ENCODE data around the gene SLC26A8. TPM values are rescaled to one million over a fixed set of nuclear protein-coding genes. Genes with fewer than 3 reads are reported as not detected.
"Not testable (repeated sequence)": the region's sequence is repeated elsewhere in the genome, so short reads cannot be mapped to it uniquely, and the experiment has no call there.

The SLC26A8 gene
- total RNA-seq, 1 experiment from 2014 or later: not detected

- no peak for DNase-seq (ENCODE audit: low spot score)
Measured at GRCh38 chr6:35943390-35943789, 81.1 kb downstream of the SLC26A8 start.

DNA sequence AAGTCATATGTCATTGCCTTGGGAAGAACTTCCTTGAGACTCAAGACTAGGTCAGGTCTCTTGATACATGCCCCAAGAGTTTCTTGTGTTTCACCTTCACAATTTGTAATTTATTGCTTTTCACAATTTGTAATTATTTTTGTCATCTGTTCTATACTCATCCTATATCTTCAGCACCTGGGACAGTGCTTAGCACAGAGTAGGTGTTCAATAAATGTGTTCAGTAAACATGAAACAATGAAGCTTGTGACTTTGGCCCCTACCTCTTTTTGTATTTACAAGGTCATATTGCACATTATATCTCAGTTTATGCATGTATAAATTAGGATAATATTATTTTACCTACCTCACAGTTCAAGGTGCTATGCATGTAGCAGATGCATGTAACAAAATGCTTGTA is 82.1 kb downstream of the SLC26A8 start:
- DNase-seq (ENCODE audit: low spot score): no peak

GRCh38 chr6:35941170-35941569 is 83.3 kb downstream of the SLC26A8 start:
- DNase-seq (ENCODE audit: low spot score): not testable (repeated sequence)

DNA sequence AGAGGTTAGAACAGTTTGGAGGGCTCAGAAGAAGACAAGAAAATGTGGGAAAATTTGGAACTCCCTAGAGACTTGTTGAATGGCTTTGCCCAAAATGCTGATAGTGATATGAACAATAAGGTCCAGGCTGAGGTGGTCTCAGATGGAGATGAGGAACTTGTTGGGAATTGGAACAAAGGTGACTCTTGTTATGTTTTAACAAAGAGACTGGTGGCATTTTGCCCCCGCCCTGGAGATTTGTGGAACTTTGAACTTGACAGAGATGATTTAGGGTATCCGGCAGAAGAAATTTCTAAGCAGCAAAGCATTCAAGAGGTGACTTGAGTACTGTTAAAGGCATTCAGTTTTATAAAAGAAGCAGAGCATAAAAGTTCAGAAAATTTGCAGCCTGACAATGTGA is 84.4 kb downstream of the SLC26A8 start:
- DNase-seq (ENCODE audit: low spot score): not testable (repeated sequence)

DNA sequence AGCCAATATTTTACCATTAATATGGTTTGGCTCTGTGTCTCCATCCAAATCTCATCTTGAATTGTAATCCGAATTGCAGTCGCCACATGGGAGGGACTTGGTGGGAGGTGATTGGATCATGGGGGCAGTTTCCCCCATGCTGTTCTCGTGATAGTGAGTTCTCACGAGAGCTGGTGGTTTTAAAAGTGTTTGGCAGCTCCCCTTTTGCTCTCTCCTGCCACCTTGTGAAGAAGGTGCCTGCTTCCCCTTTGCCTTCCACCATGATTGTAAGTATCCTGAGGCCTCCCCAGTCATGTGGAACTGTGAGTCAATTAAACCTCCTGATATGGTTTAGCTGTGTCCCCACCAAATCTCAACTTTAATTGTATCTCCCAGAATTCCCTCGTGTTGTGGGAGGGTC is 85.2 kb downstream of the SLC26A8 start:
- DNase-seq (ENCODE audit: low spot score): not testable (repeated sequence)

DNA sequence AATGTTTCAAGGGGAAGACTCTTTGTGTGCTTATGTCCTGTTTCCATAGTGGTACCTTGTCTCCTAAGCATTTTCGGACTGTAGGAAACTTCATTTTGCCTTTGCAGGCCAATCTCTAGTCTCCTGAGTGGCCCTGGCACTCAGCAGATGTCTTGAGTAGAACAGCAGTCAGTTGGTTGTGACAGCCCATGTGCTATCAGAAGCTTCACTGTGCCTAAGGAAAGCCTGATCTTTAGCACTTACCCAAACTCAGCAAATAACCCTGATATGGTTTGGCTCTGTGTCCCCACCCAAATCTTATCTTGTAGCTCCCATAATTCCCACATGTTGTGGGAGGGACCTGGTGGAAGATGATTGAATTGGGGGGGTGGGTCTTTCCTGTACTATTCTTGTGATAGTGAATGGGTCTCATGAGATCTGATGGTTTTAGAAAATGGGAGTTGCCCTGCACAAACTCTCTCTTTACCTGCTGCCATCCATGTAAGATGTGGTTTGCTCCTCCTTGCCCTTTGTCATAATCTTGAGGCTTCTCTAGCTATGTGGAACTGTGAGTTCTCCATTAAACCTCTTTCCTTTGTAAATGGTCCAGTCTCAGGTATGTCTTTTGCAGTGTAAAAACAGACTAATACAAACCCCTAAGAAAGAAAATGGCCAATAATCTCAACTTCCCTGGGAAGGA is 87.6 kb downstream of the SLC26A8 start:
- DNase-seq (ENCODE audit: low spot score): no peak

GRCh38 chr6:35935469-35935868 is 89.0 kb downstream of the SLC26A8 start:
- DNase-seq (ENCODE audit: low spot score): no peak

- no peak for DNase-seq (ENCODE audit: low spot score)
Measured at GRCh38 chr6:35933844-35934243, 90.6 kb downstream of the SLC26A8 start.

DNA sequence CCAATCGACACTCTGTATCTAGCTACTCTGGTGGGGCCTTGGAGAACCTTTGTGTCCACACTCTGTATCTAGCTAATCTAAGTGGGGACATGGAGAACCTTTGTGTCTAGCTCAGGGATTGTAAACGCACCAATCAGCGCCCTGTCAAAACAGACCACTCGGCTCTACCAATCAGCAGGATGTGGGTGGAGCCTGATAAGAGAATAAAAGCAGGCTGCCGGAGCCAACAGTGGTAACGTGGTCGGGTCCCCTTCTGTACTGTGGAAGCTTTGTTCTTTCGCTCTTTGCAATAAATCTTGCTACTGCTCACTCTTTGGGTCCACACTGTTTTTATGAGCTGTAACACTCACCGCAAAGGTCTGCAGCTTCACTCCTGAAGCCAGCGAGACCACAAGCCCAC is 92.6 kb downstream of the SLC26A8 start:
- not testable (repeated sequence) for DNase-seq (ENCODE audit: low spot score)

DNA sequence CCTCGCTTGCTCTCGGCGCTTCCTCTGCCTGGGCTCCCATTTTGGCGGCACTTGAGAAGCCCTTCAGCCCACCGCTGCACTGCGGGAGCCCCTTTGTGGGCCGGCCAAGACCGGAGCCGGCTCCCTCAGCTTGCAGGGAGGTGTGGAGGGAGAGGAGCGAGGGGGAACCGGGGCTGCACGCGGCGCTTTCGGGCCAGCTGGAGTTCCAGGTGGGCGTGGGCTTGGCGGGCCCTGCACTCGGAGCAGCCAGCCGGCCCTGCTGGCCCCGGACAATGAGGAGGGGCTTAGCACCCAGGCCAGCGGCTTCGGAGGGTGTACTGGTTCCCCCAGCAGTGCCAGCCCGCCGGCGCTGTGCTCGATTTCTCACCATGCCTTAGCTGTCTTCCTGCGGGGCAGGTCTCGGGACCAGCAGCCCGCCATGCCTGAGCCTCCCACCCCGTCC is 93.3 kb downstream of the SLC26A8 start:
- DNase-seq (ENCODE audit: low spot score): no peak

DNA sequence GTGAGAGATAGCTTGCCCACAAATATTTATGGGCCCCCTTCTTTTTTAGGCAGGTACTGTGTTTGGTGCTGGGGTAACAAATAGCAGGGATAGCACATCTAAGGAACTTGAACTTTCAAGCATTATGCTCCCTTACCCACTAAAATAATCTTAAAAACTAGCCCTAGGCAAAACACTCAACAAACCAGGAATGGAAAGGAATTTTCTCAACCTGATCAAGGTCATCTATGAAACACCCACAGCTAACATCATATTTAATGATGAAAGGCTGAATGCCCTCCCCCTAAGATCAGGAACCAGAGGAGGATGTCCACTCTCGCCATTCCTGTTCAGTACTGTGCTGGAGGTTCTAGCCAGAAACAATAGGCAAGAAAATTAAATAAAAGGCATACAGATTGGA is 94.8 kb downstream of the SLC26A8 start:
- no peak for DNase-seq (ENCODE audit: low spot score)

DNA sequence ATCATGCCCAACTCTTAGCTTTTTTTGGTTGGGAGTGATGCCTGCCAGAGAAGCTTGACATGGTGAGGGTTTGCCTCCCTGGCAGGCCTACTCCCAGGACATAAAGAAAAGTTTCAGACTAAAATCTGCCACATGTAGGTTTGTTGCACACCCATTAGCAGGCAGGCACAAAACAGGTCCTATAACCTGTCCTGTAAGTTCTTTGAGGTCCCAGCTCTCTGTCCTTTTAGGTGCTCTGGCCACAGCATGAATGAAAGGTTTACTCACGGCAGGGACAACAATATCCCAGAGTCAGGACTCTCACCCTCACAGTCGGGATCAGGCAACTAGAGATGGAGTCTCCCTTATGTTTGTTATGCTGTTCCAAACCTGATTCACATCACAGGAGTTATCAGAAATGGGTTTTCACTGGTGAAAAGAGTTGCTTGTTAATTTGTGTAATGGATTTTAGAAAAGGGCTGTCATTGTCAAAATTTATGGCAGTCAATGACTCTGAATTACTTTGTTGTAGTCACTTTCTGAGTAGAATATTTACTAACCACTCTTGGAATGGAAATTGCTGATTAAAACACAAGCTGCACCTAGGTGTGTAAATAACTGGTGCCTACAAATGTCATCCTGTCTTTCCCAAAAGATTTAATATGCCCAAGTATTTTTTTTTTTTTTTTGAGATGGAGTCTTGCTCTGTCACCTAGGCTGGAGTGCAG is 97.8 kb downstream of the SLC26A8 start:
- no peak for DNase-seq (ENCODE audit: low spot score)

DNA sequence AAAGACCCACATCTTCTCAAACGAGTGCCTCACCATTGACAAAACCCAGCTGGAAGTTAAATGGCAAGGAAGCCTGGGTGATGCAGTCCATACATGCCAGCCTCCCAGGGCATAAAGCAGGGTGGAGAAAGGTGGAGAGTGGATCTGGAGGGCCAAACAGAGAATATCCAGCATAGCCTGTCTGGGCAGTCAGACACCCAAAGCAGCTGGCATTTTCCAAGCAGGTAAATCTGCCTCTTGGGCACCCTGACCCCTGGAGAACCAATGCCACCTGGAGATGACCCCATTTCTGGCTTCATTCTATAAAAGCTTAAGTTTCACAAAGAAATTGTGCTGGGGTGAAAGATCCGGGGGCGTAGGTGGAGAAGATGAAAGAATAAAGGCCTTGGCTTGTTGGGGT is 98.5 kb downstream of the SLC26A8 start:
- DNase-seq (ENCODE audit: low spot score): no peak

GRCh38 chr6:35924146-35924545 is 100.3 kb downstream of the SLC26A8 start:
- no peak for DNase-seq (ENCODE audit: low spot score)

GRCh38 chr6:35922139-35922554 is 102.3 kb downstream of the SLC26A8 start:
- DNase-seq (ENCODE audit: low spot score): no peak

DNA sequence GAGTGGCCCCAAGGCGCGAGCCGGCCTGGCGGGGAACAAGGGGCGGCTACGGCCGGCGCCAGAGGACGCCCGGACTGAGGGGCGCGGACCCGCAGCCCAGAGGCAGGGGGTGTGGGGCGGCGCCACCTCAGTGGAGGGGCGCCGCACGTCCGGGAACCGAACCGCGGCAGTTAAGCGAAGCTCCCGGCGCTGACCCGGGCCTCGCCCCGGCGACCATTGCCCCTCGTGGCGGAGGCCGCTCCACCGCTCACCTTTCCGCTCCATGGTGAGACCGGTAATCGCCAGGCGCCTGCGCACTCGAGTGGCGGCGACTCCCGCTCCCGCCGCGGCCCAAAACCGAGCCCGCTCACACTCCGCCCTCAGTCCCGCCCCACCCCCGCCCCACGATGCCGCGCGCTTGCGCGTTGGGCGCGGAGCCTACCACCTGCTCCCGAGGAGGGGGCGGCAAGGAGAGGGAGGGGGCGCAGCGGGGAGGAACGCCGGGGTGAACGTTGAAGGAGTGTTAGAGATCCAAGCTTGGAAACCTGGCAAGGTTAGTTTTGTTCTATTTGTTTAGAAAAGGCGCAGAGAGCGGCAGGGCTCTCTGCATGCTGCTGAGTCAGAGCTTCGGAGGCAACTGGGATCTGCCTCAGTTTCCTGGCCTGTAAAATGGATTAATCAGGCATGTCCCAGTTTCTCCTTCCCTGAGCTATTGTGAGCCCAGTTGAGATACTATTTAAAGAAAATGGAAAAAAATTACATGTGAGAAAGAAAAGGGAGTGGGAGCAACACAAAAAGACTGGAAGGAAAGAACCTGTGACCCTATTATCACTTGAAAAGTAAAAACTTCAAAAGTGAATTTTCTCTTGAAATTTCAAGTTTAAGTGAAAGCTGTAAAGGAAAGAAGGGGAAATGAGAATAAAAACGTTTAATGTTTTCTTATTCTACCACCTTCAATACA is 103.4 kb downstream of the SLC26A8 start, which contains the start of gene SRPK1:
Gene SRPK1 (minus strand): TSS at position 306 of the 940 bp plus-strand sequence. CDS start 42 bp downstream, at position 264.
- DNase-seq (ENCODE audit: low spot score): peak; percentile 64

GRCh38 chr6:35919827-35920751 is 104.4 kb downstream of the SLC26A8 start:
- peak; percentile 38 for DNase-seq (ENCODE audit: low spot score)

- DNase-seq (ENCODE audit: low spot score): no peak
Measured at GRCh38 chr6:35919085-35919826, 105.2 kb downstream of the SLC26A8 start.

- not testable (repeated sequence) for DNase-seq (ENCODE audit: low spot score)
Measured at GRCh38 chr6:35916893-35917292, 107.5 kb downstream of the SLC26A8 start.

DNA sequence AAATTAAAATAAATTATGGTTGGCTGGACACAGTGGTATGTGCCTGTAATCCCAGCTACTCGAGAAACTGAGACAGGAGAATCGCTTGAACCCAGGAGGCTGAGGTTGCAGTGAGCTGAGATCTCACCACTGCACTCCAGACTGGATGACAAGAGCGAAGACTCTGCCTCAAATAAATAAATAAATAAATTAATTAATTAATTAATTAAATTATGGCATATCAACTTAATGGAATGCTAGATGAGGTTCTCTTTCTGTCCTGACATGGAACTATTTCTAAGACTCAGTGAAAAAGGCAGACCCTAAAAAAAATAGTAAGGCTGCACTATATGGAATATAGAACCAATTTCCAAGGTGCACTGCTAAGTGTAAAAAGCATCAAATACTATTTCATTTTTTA is 108.4 kb downstream of the SLC26A8 start:
- no peak for DNase-seq (ENCODE audit: low spot score)
